H9 (cell line): ENCODE measurements around the gene USP35. TPM values are rescaled to one million over a fixed set of nuclear protein-coding genes. Genes with fewer than 3 reads are reported as not detected.

Source experiments
- DNase-seq: peaks from one replicate; pipeline ENCODE4 v3.0.0-alpha.2; 2017
- H2AFZ ChIP-seq: one replicate; pipeline ENCODE4 v1.6.1; 2013; ENCODE audit warnings: mild to moderate bottlenecking, low read length, control low read depth, moderate library complexity
- H2AK5ac ChIP-seq: 2 replicates; pipeline ENCODE4 v1.6.1; 2013; ENCODE audit warnings: low read length, control low read depth, mixed read lengths; ENCODE audit not compliant: insufficient read length
- H2BK120ac ChIP-seq: one replicate; pipeline ENCODE4 v1.6.1; 2013; ENCODE audit warnings: low read depth, mild to moderate bottlenecking, low read length, control low read depth, inconsistent platforms; ENCODE audit not compliant: poor library complexity, severe bottlenecking
- H2BK12ac ChIP-seq: 2 replicates; pipeline ENCODE4 v1.6.1; 2013; ENCODE audit warnings: low read length, control low read depth, mixed read lengths, low read depth; ENCODE audit not compliant: insufficient read length
- H2BK15ac ChIP-seq: 2 replicates; pipeline ENCODE4 v1.6.1; 2013; ENCODE audit warnings: low read depth, low read length, control low read depth
- H2BK20ac ChIP-seq: one replicate; pipeline ENCODE4 v1.6.1; 2013; ENCODE audit warnings: low read depth, mild to moderate bottlenecking, low read length, control low read depth, inconsistent platforms; ENCODE audit not compliant: poor library complexity, severe bottlenecking
- H2BK5ac ChIP-seq: 2 replicates; pipeline ENCODE4 v1.6.1; 2013; ENCODE audit warnings: low read length, control low read depth, mixed read lengths; ENCODE audit not compliant: insufficient read length
- H3K14ac ChIP-seq: 2 replicates; pipeline ENCODE4 v1.6.1; 2013; ENCODE audit warnings: low read length, control low read depth; ENCODE audit not compliant: insufficient read depth
- H3K18ac ChIP-seq: 2 replicates; pipeline ENCODE4 v1.6.1; 2013; ENCODE audit warnings: low read depth, mild to moderate bottlenecking, mixed read lengths, low read length, control low read depth; ENCODE audit not compliant: insufficient read length
- H3K23ac ChIP-seq: 2 replicates; pipeline ENCODE4 v1.6.1; 2013; ENCODE audit warnings: low read length, control low read depth, mixed read lengths, low read depth; ENCODE audit not compliant: insufficient read length
- H3K23me2 ChIP-seq: 2 replicates; pipeline ENCODE4 v1.6.1; 2013; ENCODE audit warnings: low read depth, mild to moderate bottlenecking, mixed read lengths, low read length, control low read depth; ENCODE audit not compliant: insufficient read length, poor library complexity, severe bottlenecking
- H3K27ac ChIP-seq: 2 replicates; pipeline ENCODE4 v1.5.1; 2013; ENCODE audit warnings: low read length, control low read depth, mixed read lengths, low read depth; ENCODE audit not compliant: insufficient read length
- H3K27me3 ChIP-seq: 2 replicates; pipeline ENCODE4 v1.6.1; 2013; ENCODE audit warnings: low read length, control low read depth, inconsistent platforms; ENCODE audit not compliant: insufficient read depth
- H3K4ac ChIP-seq: 2 replicates; pipeline ENCODE4 v1.6.1; 2013; ENCODE audit warnings: low read depth, mild to moderate bottlenecking, control low read depth, inconsistent platforms, low read length, moderate library complexity
- H3K4me1 ChIP-seq: 2 replicates; pipeline ENCODE4 v1.6.1; 2013; ENCODE audit warnings: low read length, control low read depth, inconsistent platforms; ENCODE audit not compliant: insufficient read depth
- H3K4me2 ChIP-seq: 2 replicates; pipeline ENCODE4 v1.6.1; 2013; ENCODE audit warnings: low read length, control low read depth, mixed read lengths; ENCODE audit not compliant: insufficient read length, insufficient read depth
- H3K56ac ChIP-seq: 2 replicates; pipeline ENCODE4 v1.6.1; 2013; ENCODE audit warnings: low read depth, mild to moderate bottlenecking, mixed read lengths, low read length, control low read depth; ENCODE audit not compliant: insufficient read length
- H3K79me1 ChIP-seq: 2 replicates; pipeline ENCODE4 v1.6.1; 2013; ENCODE audit warnings: low read depth, mild to moderate bottlenecking, moderate library complexity, low read length, control low read depth, inconsistent platforms; ENCODE audit not compliant: insufficient read depth, poor library complexity, severe bottlenecking
- H3K79me2 ChIP-seq: 2 replicates; pipeline ENCODE4 v1.6.1; 2013; ENCODE audit warnings: low read length, control low read depth, inconsistent platforms; ENCODE audit not compliant: insufficient read depth
- H3K9ac ChIP-seq: 2 replicates; pipeline ENCODE4 v1.6.1; 2013; ENCODE audit warnings: low read length, control low read depth, mixed read lengths; ENCODE audit not compliant: insufficient read length; ENCODE audit errors: extremely low read depth
- H3K9me3 ChIP-seq: one replicate; pipeline ENCODE4 v1.6.1; 2013; ENCODE audit warnings: low read depth, low read length, inconsistent platforms; ENCODE audit not compliant: control insufficient read depth
- H3T11ph ChIP-seq: one replicate; pipeline ENCODE4 v1.6.1; 2013; ENCODE audit warnings: mild to moderate bottlenecking, low read length, control low read depth, inconsistent platforms
- H4K20me1 ChIP-seq: one replicate; pipeline ENCODE4 v1.6.1; 2013; ENCODE audit not compliant: control insufficient read depth, insufficient read length, insufficient read depth
- H4K5ac ChIP-seq: 2 replicates; pipeline ENCODE4 v1.6.1; 2013; ENCODE audit warnings: low read depth, mild to moderate bottlenecking, mixed read lengths, low read length, control low read depth; ENCODE audit not compliant: insufficient read length
- H4K8ac ChIP-seq: replicated peaks from 2 replicates; pipeline ENCODE4 v1.6.1; 2013; ENCODE audit warnings: low read length, control low read depth, mixed read lengths, low read depth; ENCODE audit not compliant: insufficient read length
- H4K91ac ChIP-seq: 2 replicates; pipeline ENCODE4 v1.6.1; 2013; ENCODE audit warnings: low read depth, mild to moderate bottlenecking, moderate library complexity, mixed read lengths, low read length, control low read depth; ENCODE audit not compliant: insufficient read length
- H3K27ac Mint-ChIP-seq, 3 experiments: 2 replicates in 2 of 3; 3 replicates in 1 of 3; pipeline ENCODE4 v1.8.0; 2020 to 2021; ENCODE audit warnings: mixed read lengths in 3 of 3, mild to moderate bottlenecking in 1 of 3, moderate library complexity in 1 of 3
- H3K27me3 Mint-ChIP-seq: 2 replicates; pipeline ENCODE4 v1.8.0; 2021; ENCODE audit warnings: low read depth, mild to moderate bottlenecking, moderate library complexity, mixed read lengths
- H3K36me3 Mint-ChIP-seq, 3 experiments: 2 replicates in 2 of 3; 3 replicates in 1 of 3; pipeline ENCODE4 v1.8.0; 2020 to 2021; ENCODE audit warnings: low read depth in 3 of 3, mixed read lengths in 3 of 3; ENCODE audit not compliant: insufficient read depth in 1 of 3
- H3K4me1 Mint-ChIP-seq, 2 experiments: 2 replicates each; pipeline ENCODE4 v1.8.0; 2020; ENCODE audit warnings: mixed read lengths in 2 of 2
- H3K4me3 Mint-ChIP-seq, 2 experiments: 2 replicates in 1 of 2; 3 replicates in 1 of 2; pipeline ENCODE4 v1.8.0; 2020 to 2021; ENCODE audit warnings: mild to moderate bottlenecking in 2 of 2, mixed read lengths in 2 of 2, moderate library complexity in 1 of 2
- H3K9me3 Mint-ChIP-seq, 2 experiments: 2 replicates in 1 of 2; 3 replicates in 1 of 2; pipeline ENCODE4 v1.8.0; 2020; ENCODE audit warnings: mild to moderate bottlenecking in 2 of 2, mixed read lengths in 2 of 2, moderate library complexity in 1 of 2
- total RNA-seq: library from RNA; stranded (reverse); gene quantifications from 2 replicates; pipeline ENCODE4 v1.2.1, GENCODE V29; 2021
- TF ChIP-seq, protein P1 (sequence below): fragments of 200-600 bp; sonication (generic); conservative IDR thresholded peaks from 3 replicates; pipeline ENCODE4 v1.8.0; 2021; ENCODE audit warnings: antibody characterized with exemption, mild to moderate bottlenecking

USP35 gene
- total RNA-seq, 1 experiment from 2014 or later = 6.8 TPM

DNA sequence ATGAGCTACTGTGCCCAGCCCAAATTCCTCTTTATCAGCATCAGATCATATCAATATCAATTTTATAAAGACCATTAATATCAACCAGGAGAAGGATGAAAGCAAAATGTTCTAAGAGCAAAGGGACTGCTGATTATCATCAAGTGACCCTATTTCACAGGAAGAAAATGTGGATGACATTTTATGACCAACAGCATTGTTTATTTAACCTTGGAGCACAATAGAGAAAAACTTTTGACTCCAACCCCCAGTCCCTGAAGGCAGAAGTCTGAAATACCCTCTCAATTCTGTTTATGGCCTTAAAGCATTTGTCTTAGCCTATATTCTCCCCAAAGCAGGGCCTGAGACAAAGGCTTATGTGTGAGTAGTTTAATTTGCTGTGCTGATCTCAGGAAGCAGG lies 38.0 kb upstream of the USP35 start:
- H3K4me1 ChIP-seq = no peaks in the 10 kb centered on the region
- peaks cover 0 to 5% (median 3%) of the 10 kb centered on the region in 3 experiments; a peak in 6 of 7 replicates for H3K36me3 Mint-ChIP-seq
- H3K27ac ChIP-seq = no peak overlapping the region
- 0 out of 7 replicates have a peak overlapping the region, but pooled peaks of 1 of the 3 experiments have one; percentile 11 for H3K27ac Mint-ChIP-seq
- H3K4me2 ChIP-seq = no peak overlapping the region
- H3K79me1 ChIP-seq = no peaks in the 10 kb centered on the region
- no peak overlapping the region for H3K23ac ChIP-seq
- H3K4ac ChIP-seq = no peak overlapping the region
- H3K23me2 ChIP-seq = no peaks in the 10 kb centered on the region
- no peaks in the 10 kb centered on the region for H4K20me1 ChIP-seq
- no peak overlapping the region for H3K14ac ChIP-seq
- H2BK12ac ChIP-seq = no peak overlapping the region
- no peak overlapping the region for H2BK5ac ChIP-seq
- no peaks in the 10 kb centered on the region for H3K27me3 Mint-ChIP-seq
- H3K4me3 Mint-ChIP-seq = no peak overlapping the region
- H3T11ph ChIP-seq = no peak overlapping the region
- no peak overlapping the region for H2BK15ac ChIP-seq
- no peak overlapping the region for H3K9ac ChIP-seq
- H4K5ac ChIP-seq = no peak overlapping the region
- H2BK120ac ChIP-seq = no peak overlapping the region
- no peaks in the 10 kb centered on the region for H3K79me2 ChIP-seq
- no peaks in the 10 kb centered on the region for H3K9me3 Mint-ChIP-seq
- no peak overlapping the region for H4K8ac ChIP-seq
- no peak overlapping the region for H2BK20ac ChIP-seq
- H3K18ac ChIP-seq = no peak overlapping the region
- TF ChIP-seq, protein P1, sequence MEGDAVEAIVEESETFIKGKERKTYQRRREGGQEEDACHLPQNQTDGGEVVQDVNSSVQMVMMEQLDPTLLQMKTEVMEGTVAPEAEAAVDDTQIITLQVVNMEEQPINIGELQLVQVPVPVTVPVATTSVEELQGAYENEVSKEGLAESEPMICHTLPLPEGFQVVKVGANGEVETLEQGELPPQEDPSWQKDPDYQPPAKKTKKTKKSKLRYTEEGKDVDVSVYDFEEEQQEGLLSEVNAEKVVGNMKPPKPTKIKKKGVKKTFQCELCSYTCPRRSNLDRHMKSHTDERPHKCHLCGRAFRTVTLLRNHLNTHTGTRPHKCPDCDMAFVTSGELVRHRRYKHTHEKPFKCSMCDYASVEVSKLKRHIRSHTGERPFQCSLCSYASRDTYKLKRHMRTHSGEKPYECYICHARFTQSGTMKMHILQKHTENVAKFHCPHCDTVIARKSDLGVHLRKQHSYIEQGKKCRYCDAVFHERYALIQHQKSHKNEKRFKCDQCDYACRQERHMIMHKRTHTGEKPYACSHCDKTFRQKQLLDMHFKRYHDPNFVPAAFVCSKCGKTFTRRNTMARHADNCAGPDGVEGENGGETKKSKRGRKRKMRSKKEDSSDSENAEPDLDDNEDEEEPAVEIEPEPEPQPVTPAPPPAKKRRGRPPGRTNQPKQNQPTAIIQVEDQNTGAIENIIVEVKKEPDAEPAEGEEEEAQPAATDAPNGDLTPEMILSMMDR = no peak
- H2AFZ ChIP-seq = no peak overlapping the region
- H2AK5ac ChIP-seq = no peak overlapping the region
- peaks cover 8 to 9% of the 10 kb centered on the region in 2 experiments for H3K4me1 Mint-ChIP-seq
- DNase-seq = no peak
- no peaks in the 10 kb centered on the region for H3K9me3 ChIP-seq
- no peak overlapping the region for H3K56ac ChIP-seq
- no peaks in the 10 kb centered on the region for H3K27me3 ChIP-seq
- H4K91ac ChIP-seq = no peak overlapping the region
